Ishikawa (cell line): ENCODE measurements around the gene C9orf152.

Experiments
- CEBPB ChIP-seq: IDR thresholded peaks from 2 replicates; pipeline ENCODE4 v1.6.1; 2012
- CREB1 ChIP-seq: IDR thresholded peaks from 2 replicates; pipeline ENCODE4 v1.6.1; 2012; ENCODE audit warnings: low read depth
- EGR1 ChIP-seq: IDR thresholded peaks from 2 replicates; pipeline ENCODE4 v1.6.1; 2012
- EP300 ChIP-seq: IDR thresholded peaks from 2 replicates; pipeline ENCODE4 v1.6.1; 2012; ENCODE audit warnings: borderline replicate concordance
- FOXM1 ChIP-seq: IDR thresholded peaks from 2 replicates; pipeline ENCODE4 v1.6.1; 2012; ENCODE audit warnings: low read depth, borderline replicate concordance
- NFIC ChIP-seq: IDR thresholded peaks from 2 replicates; pipeline ENCODE4 v1.6.1; 2012
- RAD21 ChIP-seq: IDR thresholded peaks from 2 replicates; pipeline ENCODE4 v1.6.1; 2012; ENCODE audit warnings: low read depth
- TAF1 ChIP-seq: IDR thresholded peaks from 2 replicates; pipeline ENCODE4 v1.6.1; 2012; ENCODE audit warnings: low read depth, mild to moderate bottlenecking
- TCF12 ChIP-seq: IDR thresholded peaks from 2 replicates; pipeline ENCODE4 v1.6.1; 2012; ENCODE audit warnings: low read depth
- TEAD4 ChIP-seq: IDR thresholded peaks from 2 replicates; pipeline ENCODE4 v1.6.1; 2012
- YY1 ChIP-seq: IDR thresholded peaks from 2 replicates; pipeline ENCODE4 v1.6.1; 2012; ENCODE audit warnings: low read depth
- ZBTB7A ChIP-seq: IDR thresholded peaks from 2 replicates; pipeline ENCODE4 v1.6.1; 2012; ENCODE audit warnings: low read depth
- TF ChIP-seq, protein P1 (sequence below): IDR thresholded peaks from 2 replicates; pipeline ENCODE4 v1.6.1; 2012
- TF ChIP-seq, protein P2 (sequence below): IDR thresholded peaks from 2 replicates; pipeline ENCODE4 v1.6.1; 2012; ENCODE audit warnings: low read depth, mild to moderate bottlenecking
- TF ChIP-seq, protein P3 (sequence below): IDR thresholded peaks from 2 replicates; pipeline ENCODE4 v1.6.1; 2012

The C9orf152 gene

DNA sequence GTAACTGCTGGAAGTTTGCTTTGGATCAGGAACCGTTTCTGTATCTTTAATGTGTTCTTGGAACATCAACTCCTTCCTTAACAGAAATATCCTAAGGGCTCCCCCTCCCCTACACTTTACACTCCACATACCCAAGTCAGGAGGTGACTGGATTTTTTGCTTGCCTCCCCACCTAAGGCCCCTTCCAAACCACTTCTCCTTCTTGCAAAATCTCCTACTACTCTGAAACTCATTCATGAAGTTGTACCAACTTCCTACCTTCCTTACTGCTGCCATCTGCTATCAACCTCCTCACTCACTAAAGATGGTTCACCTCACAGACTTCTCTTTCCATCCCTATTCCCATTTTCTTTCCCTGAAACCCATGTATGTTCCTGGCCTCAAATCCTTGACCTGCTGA lies 32.2 kb upstream of the C9orf152 start:
- TF ChIP-seq FOXM1, result no peak
- TF ChIP-seq NFIC, result no peak
- TF ChIP-seq RAD21, result no peak
- TF ChIP-seq TCF12, result no peak
- TF ChIP-seq YY1, result no peak
- no peak for TF ChIP-seq EP300
- TF ChIP-seq, protein P1, sequence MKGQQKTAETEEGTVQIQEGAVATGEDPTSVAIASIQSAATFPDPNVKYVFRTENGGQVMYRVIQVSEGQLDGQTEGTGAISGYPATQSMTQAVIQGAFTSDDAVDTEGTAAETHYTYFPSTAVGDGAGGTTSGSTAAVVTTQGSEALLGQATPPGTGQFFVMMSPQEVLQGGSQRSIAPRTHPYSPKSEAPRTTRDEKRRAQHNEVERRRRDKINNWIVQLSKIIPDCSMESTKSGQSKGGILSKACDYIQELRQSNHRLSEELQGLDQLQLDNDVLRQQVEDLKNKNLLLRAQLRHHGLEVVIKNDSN, result no peak
- no peak for TF ChIP-seq EGR1
- no peak for TF ChIP-seq TAF1

DNA sequence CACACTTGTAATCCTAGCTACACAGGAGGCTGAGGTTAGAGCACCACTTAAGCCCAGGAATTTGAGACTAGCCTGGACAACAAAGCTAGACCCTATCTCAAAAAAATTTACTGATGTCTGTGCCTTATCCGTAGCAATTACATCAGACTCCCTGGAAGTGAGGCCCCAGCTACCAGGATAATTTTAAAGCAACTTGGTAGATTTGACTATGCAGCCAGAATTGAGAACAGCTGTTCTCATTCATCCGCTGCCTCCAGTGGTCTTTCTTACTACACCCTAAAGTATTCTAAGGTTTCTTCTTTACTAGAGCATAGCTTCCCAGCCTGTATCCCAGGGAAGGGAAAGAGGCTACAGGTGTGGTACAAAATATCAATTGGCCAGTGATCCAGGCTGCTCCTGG lies 20.4 kb upstream of the C9orf152 start:
- TF ChIP-seq CREB1 (no peak), CEBPB (no peak), NFIC (no peak), EGR1 (no peak), ZBTB7A (no peak)
- TF ChIP-seq, protein P1, result no peak
- TF ChIP-seq, protein P2, sequence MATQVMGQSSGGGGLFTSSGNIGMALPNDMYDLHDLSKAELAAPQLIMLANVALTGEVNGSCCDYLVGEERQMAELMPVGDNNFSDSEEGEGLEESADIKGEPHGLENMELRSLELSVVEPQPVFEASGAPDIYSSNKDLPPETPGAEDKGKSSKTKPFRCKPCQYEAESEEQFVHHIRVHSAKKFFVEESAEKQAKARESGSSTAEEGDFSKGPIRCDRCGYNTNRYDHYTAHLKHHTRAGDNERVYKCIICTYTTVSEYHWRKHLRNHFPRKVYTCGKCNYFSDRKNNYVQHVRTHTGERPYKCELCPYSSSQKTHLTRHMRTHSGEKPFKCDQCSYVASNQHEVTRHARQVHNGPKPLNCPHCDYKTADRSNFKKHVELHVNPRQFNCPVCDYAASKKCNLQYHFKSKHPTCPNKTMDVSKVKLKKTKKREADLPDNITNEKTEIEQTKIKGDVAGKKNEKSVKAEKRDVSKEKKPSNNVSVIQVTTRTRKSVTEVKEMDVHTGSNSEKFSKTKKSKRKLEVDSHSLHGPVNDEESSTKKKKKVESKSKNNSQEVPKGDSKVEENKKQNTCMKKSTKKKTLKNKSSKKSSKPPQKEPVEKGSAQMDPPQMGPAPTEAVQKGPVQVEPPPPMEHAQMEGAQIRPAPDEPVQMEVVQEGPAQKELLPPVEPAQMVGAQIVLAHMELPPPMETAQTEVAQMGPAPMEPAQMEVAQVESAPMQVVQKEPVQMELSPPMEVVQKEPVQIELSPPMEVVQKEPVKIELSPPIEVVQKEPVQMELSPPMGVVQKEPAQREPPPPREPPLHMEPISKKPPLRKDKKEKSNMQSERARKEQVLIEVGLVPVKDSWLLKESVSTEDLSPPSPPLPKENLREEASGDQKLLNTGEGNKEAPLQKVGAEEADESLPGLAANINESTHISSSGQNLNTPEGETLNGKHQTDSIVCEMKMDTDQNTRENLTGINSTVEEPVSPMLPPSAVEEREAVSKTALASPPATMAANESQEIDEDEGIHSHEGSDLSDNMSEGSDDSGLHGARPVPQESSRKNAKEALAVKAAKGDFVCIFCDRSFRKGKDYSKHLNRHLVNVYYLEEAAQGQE, result no peak

DNA sequence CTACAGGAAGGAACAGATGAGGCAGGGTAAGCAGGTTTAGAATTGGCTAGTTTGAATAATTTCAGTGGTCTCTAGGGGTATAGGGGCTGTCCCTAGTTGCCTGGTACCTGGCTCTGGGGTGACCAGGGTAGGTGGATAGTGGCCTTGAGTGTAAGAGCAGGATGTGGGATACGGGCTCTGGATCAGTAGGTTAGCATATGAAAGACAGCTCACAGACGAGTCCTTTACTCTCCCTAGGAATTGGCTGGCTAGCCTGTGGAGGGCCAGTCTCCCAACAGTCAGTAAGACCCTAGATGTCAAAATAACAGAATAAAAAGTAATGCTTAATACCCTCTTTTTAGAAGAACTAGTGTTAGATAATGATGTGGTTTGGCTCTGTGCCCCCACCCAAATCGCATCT lies 16.6 kb upstream of the C9orf152 start:
- no peak for TF ChIP-seq TCF12
- TF ChIP-seq, protein P1, result no peak
- TF ChIP-seq FOXM1, result no peak
- TF ChIP-seq ZBTB7A, result no peak
- TF ChIP-seq, protein P3, sequence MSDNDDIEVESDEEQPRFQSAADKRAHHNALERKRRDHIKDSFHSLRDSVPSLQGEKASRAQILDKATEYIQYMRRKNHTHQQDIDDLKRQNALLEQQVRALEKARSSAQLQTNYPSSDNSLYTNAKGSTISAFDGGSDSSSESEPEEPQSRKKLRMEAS, result no peak
- no peak for TF ChIP-seq TAF1
- no peak for TF ChIP-seq NFIC
- no peak for TF ChIP-seq RAD21

DNA sequence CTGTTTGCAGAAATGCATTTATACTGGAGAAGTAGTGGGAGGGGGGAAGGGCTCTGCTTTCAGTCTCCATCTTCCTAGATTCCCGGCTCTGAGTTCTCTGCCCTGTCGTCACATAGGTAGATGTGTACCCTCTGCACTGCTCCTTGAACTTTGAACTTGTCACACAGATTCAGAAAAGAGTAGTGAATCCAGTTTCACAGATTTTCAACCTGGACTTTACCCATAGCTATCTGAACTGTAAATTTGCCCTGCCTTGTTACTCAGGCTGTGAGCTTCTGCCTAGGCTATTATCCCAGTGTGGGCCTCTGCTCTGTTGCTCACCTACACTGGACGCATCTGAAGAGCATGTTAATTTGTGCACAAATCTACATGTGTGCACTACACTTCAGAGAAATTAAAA lies 12.8 kb upstream of the C9orf152 start:
- TF ChIP-seq RAD21, result no peak
- no peak for TF ChIP-seq TAF1
- TF ChIP-seq, protein P2, result no peak
- TF ChIP-seq ZBTB7A, result no peak
- no peak for TF ChIP-seq TCF12
- no peak for TF ChIP-seq YY1
- TF ChIP-seq TEAD4, result no peak
- TF ChIP-seq NFIC, result no peak
- no peak for TF ChIP-seq EP300
- TF ChIP-seq EGR1, result no peak
- TF ChIP-seq FOXM1, result no peak
- TF ChIP-seq CEBPB, result no peak

DNA sequence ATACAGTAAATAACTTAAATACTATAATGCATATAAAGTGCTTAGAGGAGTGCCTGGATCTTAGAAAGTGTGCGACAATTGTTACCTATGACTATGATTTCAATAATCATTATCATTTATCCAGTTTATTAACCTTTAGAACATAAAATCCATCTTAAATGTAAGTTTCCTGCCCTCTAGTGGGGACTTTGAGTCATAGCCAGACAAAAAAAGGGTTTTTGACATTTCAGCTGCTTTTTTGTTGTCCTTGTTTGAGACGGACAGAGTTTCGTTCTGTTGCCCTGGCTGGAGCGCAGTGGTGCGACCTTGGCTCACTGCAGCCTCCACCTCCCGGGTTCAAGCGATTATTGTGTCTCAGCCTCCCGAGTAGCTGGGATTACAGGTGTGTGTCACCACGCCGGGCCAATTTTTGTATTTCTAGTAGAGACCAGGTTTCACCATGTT lies 9.7 kb upstream of the C9orf152 start:
- TF ChIP-seq RAD21 (peak; percentile 59), CREB1 (no peak)

DNA sequence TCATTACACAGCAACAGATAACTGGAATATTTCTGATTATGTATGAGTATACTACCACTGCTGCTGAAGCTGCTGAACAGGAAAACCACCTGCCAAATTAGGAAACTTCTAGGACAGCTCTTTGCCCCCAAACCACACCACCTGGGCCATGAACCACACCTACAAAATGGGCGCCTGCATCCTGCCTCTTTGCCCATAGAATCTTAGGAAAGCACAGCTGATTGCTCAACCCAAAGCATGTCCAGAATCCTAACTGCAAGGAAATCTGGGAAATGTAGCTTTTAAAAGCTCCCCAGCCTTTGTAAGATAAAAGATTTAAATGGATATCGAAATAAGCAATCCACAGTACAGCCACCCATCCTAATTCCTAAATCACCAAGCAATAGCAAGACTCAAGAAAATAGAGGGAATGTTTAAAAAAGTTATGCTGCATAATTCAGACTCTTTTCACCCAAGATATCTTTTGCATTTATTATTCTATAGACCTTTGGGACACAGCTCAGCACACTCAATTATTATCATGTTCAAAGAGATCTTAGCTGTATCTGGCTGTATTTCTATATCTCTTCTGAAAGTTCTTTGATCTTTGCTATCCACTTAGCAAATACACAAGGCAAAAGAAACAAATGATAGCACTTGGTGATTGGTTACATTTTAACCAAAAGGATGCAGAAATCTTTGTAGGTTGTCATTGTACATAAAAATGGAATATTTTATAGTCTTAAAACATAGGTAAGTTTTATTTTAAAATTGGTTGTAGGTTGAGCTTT lies 6.8 kb upstream of the C9orf152 start:
- TF ChIP-seq EGR1 (no peak), NFIC (no peak), YY1 (no peak), EP300 (no peak), TAF1 (no peak), ZBTB7A (no peak), TCF12 (no peak), TEAD4 (no peak)
- TF ChIP-seq, protein P2, result no peak
- TF ChIP-seq, protein P3, result no peak
